ENCODE measurements around the gene CMC1.
A peak's percentile ranks its signal among the peaks of the same experiment; 100 is the strongest.

GRCh38 chr3:28328188-28329151 is 87.1 kb downstream of the CMC1 start:
- peak; percentile 48 to 67 (median 60) for TF ChIP-seq CTCF (IDR thresholded peaks at IDR 0.05)
- TF ChIP-seq POLR2AphosphoS5 (IDR thresholded peaks at IDR 0.05): no peak
